Ishikawa (cell line): ENCODE measurements around the gene KDM2B.

ENCODE experiments used
- CEBPB ChIP-seq: IDR thresholded peaks from 2 replicates; pipeline ENCODE4 v1.6.1; 2012
- CREB1 ChIP-seq: IDR thresholded peaks from 2 replicates; pipeline ENCODE4 v1.6.1; 2012; ENCODE audit warnings: low read depth
- EGR1 ChIP-seq: IDR thresholded peaks from 2 replicates; pipeline ENCODE4 v1.6.1; 2012
- EP300 ChIP-seq: IDR thresholded peaks from 2 replicates; pipeline ENCODE4 v1.6.1; 2012; ENCODE audit warnings: borderline replicate concordance
- FOXM1 ChIP-seq: IDR thresholded peaks from 2 replicates; pipeline ENCODE4 v1.6.1; 2012; ENCODE audit warnings: low read depth, borderline replicate concordance
- NFIC ChIP-seq: IDR thresholded peaks from 2 replicates; pipeline ENCODE4 v1.6.1; 2012
- RAD21 ChIP-seq: IDR thresholded peaks from 2 replicates; pipeline ENCODE4 v1.6.1; 2012; ENCODE audit warnings: low read depth
- REST ChIP-seq: IDR thresholded peaks from 2 replicates; pipeline ENCODE4 v1.6.1; 2012; ENCODE audit warnings: low read depth, mild to moderate bottlenecking
- TAF1 ChIP-seq: IDR thresholded peaks from 2 replicates; pipeline ENCODE4 v1.6.1; 2012; ENCODE audit warnings: low read depth, mild to moderate bottlenecking
- TCF12 ChIP-seq: IDR thresholded peaks from 2 replicates; pipeline ENCODE4 v1.6.1; 2012; ENCODE audit warnings: low read depth
- TEAD4 ChIP-seq: IDR thresholded peaks from 2 replicates; pipeline ENCODE4 v1.6.1; 2012
- YY1 ChIP-seq: IDR thresholded peaks from 2 replicates; pipeline ENCODE4 v1.6.1; 2012; ENCODE audit warnings: low read depth
- ZBTB7A ChIP-seq: IDR thresholded peaks from 2 replicates; pipeline ENCODE4 v1.6.1; 2012; ENCODE audit warnings: low read depth
- TF ChIP-seq, protein P1 (sequence below): IDR thresholded peaks from 2 replicates; pipeline ENCODE4 v1.6.1; 2012
- TF ChIP-seq, protein P2 (sequence below): IDR thresholded peaks from 2 replicates; pipeline ENCODE4 v1.6.1; 2012

The KDM2B gene

DNA sequence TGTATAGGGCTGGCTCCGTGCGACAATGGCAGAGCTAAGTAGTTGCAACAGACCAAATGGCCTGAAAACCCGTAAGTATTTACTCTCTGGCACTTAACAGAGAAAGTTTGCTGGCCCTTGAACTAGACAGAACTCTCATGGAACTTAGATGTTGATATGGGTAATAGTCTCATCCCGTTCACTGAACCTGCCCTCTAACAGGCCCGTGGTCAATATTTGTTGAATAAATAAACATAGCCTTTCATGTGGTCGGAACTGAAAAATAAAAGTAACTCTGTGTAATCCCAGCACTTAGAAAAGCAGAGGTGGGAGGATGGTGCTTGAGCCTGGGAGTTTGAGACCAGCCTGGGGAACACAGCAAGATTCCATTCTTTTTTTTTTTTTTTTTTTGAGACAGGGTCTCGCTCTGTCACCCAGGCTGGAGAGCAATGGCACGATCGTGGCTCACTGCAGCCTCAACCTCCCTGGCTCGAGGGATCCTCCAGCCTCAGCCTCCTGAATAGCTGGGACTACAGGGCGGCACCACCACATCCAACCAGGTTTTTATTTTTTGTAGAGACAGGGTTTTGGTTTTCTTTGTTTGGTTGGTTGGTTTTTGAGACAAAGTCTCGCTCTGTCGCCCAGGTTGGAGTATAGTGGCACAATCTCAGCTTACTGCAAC lies 29.7 kb downstream of the KDM2B start:
- TF ChIP-seq YY1 (no peak), TEAD4 (no peak), CEBPB (no peak), TCF12 (no peak), RAD21 (no peak), REST (no peak), ZBTB7A (no peak), NFIC (no peak), CREB1 (no peak), EGR1 (no peak), EP300 (no peak)
- TF ChIP-seq, protein P1, sequence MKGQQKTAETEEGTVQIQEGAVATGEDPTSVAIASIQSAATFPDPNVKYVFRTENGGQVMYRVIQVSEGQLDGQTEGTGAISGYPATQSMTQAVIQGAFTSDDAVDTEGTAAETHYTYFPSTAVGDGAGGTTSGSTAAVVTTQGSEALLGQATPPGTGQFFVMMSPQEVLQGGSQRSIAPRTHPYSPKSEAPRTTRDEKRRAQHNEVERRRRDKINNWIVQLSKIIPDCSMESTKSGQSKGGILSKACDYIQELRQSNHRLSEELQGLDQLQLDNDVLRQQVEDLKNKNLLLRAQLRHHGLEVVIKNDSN, result no peak

- TF ChIP-seq TCF12 (no peak), YY1 (no peak), EP300 (no peak), ZBTB7A (no peak), NFIC (no peak), RAD21 (no peak), CEBPB (no peak), CREB1 (no peak)
- TF ChIP-seq, protein P2, sequence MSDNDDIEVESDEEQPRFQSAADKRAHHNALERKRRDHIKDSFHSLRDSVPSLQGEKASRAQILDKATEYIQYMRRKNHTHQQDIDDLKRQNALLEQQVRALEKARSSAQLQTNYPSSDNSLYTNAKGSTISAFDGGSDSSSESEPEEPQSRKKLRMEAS, result no peak
Measured at GRCh38 chr12:121549075-121549474, 31.7 kb downstream of the KDM2B start.

- no peak for TF ChIP-seq FOXM1
Measured at GRCh38 chr12:121545480-121545879, 35.3 kb downstream of the KDM2B start.

- TF ChIP-seq CREB1 (no peak), RAD21 (no peak), TEAD4 (no peak), TAF1 (no peak), NFIC (no peak), FOXM1 (no peak), ZBTB7A (no peak), EP300 (no peak)
- TF ChIP-seq, protein P2, result no peak
- TF ChIP-seq, protein P1, result no peak
Measured at GRCh38 chr12:121543786-121544185, 37.0 kb downstream of the KDM2B start.

- no peak for TF ChIP-seq TEAD4
- TF ChIP-seq RAD21, result no peak
- TF ChIP-seq, protein P2, result no peak
- no peak for TF ChIP-seq YY1
- no peak for TF ChIP-seq CEBPB
- no peak for TF ChIP-seq NFIC
- TF ChIP-seq EGR1, result no peak
- TF ChIP-seq ZBTB7A, result no peak
- no peak for TF ChIP-seq CREB1
- TF ChIP-seq REST, result no peak
- no peak for TF ChIP-seq TCF12
- TF ChIP-seq FOXM1, result no peak
- TF ChIP-seq, protein P1, result no peak
- no peak for TF ChIP-seq EP300
Measured at GRCh38 chr12:121539908-121540307, 40.9 kb downstream of the KDM2B start.
